Sciatic nerve (tissue), 2 donors: ENCODE results near the gene ADGRL1. TPM values are rescaled to one million over a fixed set of nuclear protein-coding genes. Genes with fewer than 3 reads are reported as not detected.
"Not testable (repeated sequence)": the region's sequence is repeated elsewhere in the genome, so short reads cannot be mapped to it uniquely, and the experiment has no call there.

Experiments used
- ATAC-seq: fragments of 200-7000 bp; cut with Tn5 transposase; one replicate; pipeline ENCODE4 v1.9.1; 2020; ENCODE audit warnings: mild to moderate bottlenecking, moderate library complexity
- DNase-seq: peaks from one replicate; pipeline ENCODE4 v3.0.0-alpha.2; 2020; ENCODE audit warnings: low spot score
- intact Hi-C: fragments of 100-400 bp; cut with DNase I; formaldehyde crosslinking; loops from one replicate; pipeline ENCODE4 v1.14.2; 2022
- total RNA-seq: library from RNA; stranded (reverse); fragmentation: NEBNext Ultra II Directional; extraction: Animal tissue kit (Norgen Biotek cat#: 25700); gene quantifications from one replicate; pipeline ENCODE4 v1.2.1, GENCODE V29; 2021
- donor health status: DM: no; HTN: no; CAD: no.
- donor health status: DM: no; HTN: no; CAD: no.

The ADGRL1 gene
- total RNA-seq: 11.8 TPM

- intact Hi-C loops, DNase-seq, ATAC-seq: not testable (repeated sequence)
Observed at GRCh38 chr19:14205452-14206287, at the start of gene ADGRL1. Gene ADGRL1, minus strand, starts transcription at chr19:14206169. Its CDS starts 22,567 bp downstream, at chr19:14183602.

DNA sequence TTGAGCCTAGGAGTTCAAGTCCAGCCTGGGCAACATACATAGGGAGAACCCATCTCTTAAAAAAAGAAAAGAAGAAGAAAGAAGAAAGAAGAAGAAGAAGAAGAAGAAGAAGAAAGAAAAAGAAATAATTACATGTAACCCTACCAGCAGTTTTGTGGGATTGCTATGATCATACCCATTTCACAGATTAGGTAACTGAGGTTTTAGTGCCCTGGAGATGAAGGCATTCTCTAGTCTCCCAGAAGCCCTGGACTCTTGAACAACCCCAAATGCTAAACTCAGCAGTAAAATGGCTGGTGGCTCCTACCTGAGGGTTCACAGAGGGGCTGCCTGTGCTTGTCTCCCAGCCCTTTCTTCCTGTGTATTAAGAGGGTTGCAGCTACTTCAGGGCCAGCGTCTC, 49.3 kb upstream of the ADGRL1 start:
- ATAC-seq, intact Hi-C loops, DNase-seq: not testable (repeated sequence)

GRCh38 chr19:14253822-14254599, 48.0 kb upstream of the ADGRL1 start:
- DNase-seq, ATAC-seq, intact Hi-C loops: not testable (repeated sequence)

- DNase-seq, ATAC-seq, intact Hi-C loops: not testable (repeated sequence)
Observed at GRCh38 chr19:14252136-14252535, 46.2 kb upstream of the ADGRL1 start.

DNA sequence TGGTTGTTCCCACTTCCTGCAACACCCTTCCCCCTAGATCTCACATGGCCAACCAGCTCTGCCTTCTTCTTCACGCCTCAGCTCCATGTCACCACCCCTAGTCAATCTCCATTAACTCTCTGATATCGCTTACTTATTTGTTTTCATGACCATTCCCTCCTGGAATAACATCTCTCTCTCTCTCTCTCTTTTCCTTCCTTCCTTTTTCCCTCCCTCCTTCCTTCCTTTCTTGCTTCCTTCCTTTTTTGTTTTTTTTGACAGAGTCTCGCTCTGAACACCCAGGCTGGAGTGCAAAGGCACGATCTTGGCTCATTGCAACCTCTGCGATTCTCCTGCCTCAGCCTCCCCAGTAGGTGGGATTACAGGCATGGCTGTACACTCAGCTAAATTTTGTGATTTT, 44.9 kb upstream of the ADGRL1 start:
- no peak for DNase-seq
- intact Hi-C loops: no loop called here
- no peak for ATAC-seq

- ATAC-seq, intact Hi-C loops, DNase-seq: not testable (repeated sequence)
Observed at GRCh38 chr19:14250315-14250714, 44.3 kb upstream of the ADGRL1 start.

DNA sequence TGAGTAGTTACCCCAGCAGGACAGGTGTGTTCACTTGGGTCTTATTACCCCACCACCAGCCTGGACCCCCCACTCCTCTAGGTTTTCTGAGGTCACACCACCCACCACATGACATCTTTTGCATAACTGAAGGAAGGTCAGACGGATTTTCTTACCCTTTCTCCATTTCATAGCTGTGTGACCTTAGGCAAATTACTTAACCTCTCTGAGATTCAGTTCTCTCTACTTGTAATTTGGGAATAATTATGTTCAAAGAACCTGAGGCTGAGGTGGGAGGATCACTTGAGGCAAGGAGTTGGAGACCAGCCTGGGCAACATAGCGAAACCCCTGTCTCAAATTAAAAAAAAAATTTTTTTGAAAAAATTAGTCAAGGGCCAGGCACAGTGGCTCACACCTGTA, 43.9 kb upstream of the ADGRL1 start:
- DNase-seq, ATAC-seq: not testable (repeated sequence)
- intact Hi-C loops: loop anchor here (5.0 kb wide), 1 partner anchor 868 kb away; no protein-coding TSS in a partner anchor

- ATAC-seq (peak; percentile 64), DNase-seq (peak; percentile 62)
- intact Hi-C loops: loop anchor here (5.0 kb wide), 1 partner anchor 867 kb away; no protein-coding TSS in a partner anchor
Observed at GRCh38 chr19:14249012-14249754, 43.2 kb upstream of the ADGRL1 start.

- peak; percentile 74 for DNase-seq
- intact Hi-C loops: loop anchor here (5.0 kb wide), 1 partner anchor 866 kb away; no protein-coding TSS in a partner anchor
Observed at GRCh38 chr19:14248578-14249011, 42.6 kb upstream of the ADGRL1 start.

DNA sequence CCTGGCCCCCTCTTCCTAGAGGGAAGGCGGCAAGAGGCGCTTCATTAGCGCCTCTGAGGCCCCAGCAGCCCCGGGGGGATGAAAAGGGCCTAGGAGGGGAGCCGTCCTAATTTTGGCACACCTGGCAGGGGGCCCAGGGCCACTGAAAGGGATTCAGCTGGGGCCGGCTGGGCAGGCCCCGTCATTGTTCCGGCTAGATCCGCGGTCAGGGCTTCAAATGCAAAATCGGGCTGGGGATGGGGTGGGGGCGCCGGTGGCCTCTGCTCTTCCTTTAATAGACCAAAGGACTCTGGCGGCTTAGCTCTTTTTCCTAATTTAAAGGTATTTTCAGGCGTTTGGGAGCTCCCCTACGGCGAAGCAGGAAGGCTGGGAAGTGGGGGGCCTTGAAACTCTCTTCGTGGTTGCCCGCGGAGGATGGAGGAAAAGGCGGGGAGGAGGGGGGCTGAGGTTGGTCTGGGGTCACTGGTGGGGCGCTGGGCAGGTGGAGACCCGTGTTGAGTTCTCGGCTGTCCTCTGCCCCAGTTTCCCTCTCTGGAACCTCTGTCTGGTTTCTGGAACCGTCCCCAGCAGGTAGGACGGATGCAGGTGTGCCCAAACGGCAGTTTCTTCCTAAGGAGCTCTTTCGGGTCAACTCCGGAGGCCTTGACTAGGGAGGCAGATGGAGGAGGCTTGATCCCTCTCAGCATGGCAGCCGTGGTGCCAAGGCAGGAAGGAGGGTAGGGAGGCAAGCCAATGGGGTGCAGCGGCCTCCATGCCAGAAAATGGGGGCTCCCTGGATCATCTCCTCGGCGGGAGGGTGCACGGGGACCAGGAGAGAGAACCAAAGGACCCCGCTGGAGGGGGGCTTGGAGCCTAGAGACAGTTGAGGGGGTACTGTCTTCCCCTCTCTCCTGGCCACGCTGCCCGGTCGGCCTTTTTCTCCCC, 41.8 kb upstream of the ADGRL1 start:
- peak; percentile 35 for ATAC-seq
- DNase-seq: not testable (repeated sequence)
- intact Hi-C loops: loop anchor here (5.0 kb wide), 1 partner anchor 866 kb away; no protein-coding TSS in a partner anchor

More at GRCh38 chr19:14248578-14249011, 42.6 kb upstream of the ADGRL1 start:
- ATAC-seq: peak; percentile 91

DNA sequence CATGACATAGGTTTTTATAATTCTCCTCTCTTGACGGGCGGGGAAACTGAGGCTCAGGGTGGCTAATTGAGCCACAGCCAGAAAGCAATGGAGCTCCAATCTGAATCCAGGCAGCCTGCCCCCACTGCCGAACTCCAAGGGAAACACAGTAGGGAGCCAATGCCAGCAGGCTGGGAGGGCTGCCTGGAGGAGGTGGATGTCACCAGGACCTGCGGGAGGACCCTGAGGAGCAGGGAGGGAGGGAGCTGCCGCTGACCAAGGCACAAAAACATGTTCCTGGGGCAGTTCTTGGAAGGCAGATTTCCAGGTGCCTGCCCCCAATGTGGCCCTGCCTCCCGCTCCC, 41.2 kb upstream of the ADGRL1 start:
- intact Hi-C loops: loop anchor here (5.0 kb wide), 1 partner anchor 865 kb away; no protein-coding TSS in a partner anchor
- ATAC-seq: not testable (repeated sequence)

GRCh38 chr19:14244393-14244792, 38.4 kb upstream of the ADGRL1 start:
- DNase-seq, intact Hi-C loops: not testable (repeated sequence)

More for the DNA sequence above, 41.2 kb upstream of the ADGRL1 start:
- not testable (repeated sequence) for DNase-seq

DNA sequence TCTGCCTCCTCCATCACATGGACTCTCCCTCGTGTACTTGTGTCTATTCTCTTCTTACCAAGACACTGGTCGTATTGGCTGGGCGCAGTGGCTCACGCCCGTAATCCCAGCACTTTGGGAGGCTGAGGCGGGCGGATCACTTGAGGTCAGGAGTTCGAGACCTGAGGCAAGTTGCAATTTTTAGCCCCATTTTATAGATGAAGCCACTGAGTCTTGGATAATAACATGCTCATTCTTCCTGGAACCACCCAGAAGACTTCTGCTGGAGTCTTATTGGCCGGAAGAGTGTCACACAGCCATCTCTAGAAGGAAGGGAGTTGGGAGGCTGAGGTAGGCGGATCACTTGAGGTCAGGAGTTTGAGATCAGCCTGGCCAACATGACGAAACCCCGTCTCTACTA, 37.7 kb upstream of the ADGRL1 start:
- DNase-seq, ATAC-seq, intact Hi-C loops: not testable (repeated sequence)

More at GRCh38 chr19:14244393-14244792, 38.4 kb upstream of the ADGRL1 start:
- not testable (repeated sequence) for ATAC-seq

DNA sequence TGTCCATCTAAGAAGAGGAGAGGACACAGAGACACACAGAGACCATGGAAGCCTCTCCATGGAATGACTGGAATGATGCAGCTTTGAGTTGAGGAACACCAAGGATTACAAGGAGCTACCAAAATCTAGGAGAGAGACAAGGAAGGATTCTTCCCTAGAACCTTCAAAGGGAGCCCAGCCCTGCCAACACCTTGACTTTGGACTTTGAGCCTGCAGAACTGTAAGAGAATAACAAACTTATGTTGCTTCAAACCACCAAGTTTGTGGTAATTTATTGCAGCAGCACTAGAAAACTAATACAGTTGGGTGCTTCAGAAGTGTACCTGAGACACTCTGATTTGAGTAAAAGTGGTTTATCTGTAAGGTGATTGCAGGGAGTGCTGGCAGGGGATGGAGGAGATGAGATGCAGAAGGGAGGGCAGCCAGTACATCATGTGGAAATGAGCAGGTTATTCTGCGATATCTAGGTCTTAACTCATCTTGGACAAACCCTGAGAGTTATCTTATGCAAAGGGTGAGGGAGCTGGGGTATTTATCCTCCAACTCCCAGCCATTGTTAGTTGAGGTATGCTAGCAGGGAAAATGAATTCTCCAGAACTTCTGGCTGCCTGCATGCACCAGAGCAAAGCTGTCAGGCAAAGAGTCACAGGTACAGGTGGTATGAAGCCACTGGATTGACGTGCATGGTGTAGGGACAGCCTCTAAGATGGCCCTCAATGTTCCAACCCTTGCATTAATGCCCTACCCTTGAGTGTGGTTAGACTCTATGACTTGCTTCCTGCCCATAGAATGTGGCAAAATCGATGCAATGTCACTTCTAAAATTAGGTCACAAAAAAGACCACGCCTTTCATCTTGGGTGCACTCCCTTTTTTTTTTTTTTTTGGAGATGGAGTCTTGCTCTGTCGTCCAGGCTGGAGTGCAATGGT, 31.3 kb upstream of the ADGRL1 start:
- intact Hi-C loops: no loop called here
- no peak for DNase-seq
- ATAC-seq: no peak

DNA sequence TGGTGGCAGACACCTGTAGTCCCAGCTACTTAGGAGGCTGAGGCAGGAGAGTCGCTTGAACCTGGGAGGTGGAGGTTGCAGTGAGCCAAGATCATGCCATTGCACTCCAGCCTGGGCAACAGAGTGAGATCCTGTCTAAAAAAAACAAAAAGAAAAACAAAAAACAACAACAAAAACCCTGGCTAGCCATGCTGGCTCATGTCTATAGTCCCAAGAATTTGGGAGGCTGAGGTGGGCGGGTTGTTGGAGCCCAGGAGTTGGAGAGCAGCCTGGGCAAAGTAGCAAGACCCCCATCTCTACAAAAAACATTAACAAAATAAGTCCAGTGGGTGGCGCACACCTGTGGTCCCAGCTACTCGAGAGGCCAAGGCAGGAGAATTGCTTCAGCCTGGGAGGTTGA, 27.0 kb upstream of the ADGRL1 start:
- intact Hi-C loops, DNase-seq, ATAC-seq: not testable (repeated sequence)

GRCh38 chr19:14228446-14229071, 22.6 kb upstream of the ADGRL1 start:
- DNase-seq, intact Hi-C loops: not testable (repeated sequence)
- ATAC-seq: peak; percentile 50
